Stimulated activated CD4-positive, alpha-beta T cell treated with anti-CD3 and anti-CD28 coated beads, Interleukin-12 subunit alpha, Interleukin-12 subunit beta, amount 100 ng/mL, for 48 hours (primary cell): ENCODE data around the gene OVOL3.
"Not testable (repeated sequence)": the region's sequence is repeated elsewhere in the genome, so short reads cannot be mapped to it uniquely, and the experiment has no call there.

Experiments
- DNase-seq, 3 donors: peaks; one replicate each; pipeline ENCODE4 v3.0.0-alpha.2; 2020; ENCODE audit warnings: low read depth in 2 of 3, low spot score in 1 of 3

Gene OVOL3

DNA sequence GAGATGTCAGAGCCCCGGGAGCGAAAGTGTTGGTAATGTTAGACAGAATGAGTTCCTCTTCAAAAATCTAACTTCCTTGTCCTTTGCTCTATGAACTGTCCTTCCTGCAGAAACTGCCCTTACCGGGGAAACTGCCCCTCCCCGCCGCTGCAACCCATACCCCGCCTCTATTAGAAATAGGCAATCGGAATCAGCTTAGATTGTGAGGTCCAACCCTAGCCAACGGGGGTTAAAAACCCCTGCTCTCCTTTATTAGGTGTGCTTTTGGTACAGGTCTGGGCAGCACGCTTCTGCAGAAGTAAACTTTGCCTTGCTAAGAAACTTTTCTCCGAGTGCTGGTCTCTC, 17.4 kb downstream of the OVOL3 start:
- no peak for DNase-seq

DNA sequence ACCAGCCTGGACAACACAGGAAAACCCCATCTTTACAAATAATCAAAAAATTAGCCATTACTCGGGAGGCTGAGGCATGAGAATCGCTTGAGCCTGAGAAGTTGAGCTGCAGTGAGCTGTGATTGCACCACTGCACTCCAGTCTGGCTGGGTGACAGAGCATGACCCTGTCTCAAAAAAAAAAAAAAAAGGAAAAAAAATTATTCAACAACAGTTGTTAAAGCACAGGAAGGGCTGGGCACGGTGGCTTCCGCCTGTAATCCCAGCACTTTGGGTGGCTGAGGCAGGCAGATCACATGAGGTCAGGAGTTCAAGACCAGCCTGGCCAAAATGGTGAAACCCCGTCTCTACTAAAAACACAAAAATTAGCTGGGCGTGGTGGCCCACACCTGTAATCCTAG, 20.3 kb downstream of the OVOL3 start:
- not testable (repeated sequence) for DNase-seq

DNA sequence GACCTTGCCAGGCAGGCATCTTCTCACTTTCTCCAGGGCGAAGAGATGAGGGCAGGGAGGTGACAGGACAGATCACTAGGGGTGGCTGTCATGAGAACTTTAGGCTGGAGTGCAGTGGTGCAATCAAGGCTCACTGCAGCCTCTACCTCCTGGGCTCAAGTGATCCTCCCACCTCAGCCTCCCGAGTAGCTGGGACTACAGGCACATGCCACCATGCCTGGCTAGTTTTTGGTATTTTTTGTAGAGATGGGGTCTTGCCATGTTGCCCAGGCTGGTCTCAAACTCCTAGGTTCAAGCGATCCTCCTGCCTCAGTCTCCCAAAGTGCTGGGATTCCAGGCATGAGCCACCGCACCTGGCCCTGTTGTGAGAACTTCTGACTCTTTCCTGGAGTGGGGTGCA, 23.9 kb downstream of the OVOL3 start:
- DNase-seq: not testable (repeated sequence)

DNA sequence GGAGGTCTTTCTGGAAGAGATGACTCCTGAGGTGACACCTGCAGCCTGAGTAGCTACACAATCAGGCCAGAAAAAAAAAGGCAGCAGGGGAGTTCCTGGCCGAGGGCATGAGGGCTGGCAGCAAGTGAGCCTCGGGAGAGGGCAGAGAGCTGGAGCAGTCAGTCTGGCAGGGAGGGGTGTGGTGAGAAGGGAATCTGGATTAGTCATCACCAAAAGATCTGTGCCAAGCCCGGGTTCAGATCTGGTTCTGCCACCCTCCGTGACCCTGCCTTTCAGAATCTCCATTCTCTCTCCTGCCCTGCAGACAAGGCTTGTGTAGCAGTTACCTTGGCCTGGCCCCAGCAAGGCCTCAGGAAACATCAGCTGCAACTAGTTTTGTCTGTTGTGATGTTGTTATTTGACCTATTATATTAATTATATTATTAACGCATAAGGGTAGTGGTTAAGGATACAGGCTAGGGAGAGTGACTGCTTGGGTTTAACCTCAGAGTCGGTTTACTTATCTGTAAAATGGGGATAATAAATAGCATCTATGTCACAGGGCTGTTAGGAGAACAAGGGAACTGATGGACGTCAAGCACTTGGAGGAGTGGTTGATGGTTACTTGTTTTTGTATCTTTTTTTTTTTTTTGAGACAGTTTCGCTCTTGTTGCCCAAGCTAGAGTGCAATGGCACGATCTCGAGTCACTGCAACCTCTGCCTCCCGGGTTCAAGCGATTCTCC, 26.2 kb downstream of the OVOL3 start:
- no peak for DNase-seq

DNA sequence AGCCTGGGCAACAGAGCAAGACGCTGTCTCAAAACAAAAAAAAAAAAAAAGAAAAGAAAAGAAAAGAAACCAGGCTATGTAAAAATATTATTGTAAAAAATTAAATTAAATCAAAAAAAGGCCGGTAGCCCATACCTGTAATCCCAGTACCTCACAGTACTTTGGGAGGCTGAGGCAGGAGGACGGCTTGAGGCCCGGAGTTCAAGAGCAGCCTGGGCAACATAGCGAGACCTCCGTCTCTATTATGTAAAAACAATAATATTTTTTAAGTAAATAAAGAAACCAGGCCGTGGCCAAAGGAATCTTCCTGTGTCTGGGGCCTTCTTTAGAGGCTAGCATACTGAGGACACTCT, 28.2 kb downstream of the OVOL3 start:
- DNase-seq: no peak

DNA sequence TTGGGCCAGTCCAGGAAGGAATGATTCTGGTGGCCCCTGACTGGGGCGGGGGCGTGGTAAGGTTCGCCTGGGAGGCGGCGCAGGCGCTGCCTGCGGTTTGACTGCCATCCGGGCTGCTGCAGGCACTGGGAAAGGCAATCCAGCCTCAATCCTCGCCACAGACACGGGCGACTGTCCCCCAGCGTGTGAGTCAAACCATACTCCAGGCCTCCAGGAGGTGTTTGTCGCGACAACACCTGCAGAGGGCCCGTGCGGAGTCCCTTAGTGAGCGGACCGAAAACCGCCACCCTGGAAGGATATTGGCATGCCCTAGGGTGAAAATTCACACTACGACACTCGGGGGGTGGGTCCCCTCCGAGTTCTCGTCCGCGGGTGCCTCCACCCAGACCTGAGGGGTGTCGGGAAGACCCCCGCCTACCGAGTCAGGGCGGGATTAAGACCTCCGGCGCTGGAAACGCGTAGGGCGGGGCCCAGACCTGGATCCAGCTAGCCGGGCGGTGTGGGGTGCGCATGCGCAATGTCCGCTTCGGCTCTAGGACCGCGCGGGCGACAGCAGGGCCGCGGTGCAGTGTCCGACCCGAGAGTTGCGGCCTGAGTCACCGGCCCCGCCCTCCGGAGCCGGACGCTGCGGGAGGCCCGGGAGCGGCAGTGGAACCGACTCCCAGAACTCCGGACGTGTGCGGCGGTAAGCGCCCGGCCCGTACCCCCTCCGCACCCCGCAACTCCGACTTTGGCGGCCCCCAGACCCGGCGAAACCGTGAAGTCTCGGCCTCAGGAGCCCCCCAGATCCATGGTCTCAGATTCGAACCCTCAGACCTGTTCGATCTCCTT, 28.7 kb downstream of the OVOL3 start, which contains the start of gene CAPNS1:
Gene CAPNS1, plus strand, starts transcription at position 594 of the 831 bp plus-strand sequence. CDS start 946 bp downstream, outside the sequence.
- peak; percentile 84 to 91 (median 89) for DNase-seq

DNA sequence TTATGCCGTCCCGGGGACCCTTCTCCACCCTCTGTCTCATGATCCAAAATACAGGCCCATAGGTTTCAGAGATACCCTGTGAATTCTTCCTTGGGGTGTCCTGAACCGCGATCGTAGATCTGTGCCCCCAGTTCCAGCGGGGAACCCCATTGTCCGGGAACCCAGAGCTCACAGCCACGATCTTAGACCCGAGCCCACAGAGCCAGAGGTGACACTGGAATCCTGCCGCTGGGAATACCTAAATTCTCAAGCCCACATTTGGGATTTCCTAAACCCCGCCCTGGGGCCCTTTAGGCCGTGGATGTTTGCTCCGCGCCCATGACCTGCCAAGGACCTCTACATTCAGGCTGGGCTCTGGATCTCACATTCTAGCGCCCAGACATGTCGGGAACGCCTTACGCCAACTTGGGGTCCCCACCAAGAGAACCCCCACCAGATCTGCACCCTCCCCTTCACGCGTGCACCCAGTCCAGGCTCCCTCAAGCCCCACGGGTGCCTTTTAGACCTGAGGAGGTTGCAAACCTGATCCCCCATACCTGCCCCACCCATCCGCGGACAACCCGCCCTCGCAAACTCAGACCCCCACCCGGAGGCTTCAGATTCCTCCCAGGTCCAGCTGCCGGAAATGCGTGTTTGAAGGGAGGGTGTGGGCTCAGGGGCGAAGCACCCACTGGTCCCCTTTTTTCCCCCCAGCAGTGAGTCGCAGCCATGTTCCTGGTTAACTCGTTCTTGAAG, 29.5 kb downstream of the OVOL3 start:
- DNase-seq: peak in 2 of 3 donors; percentile 29 to 33

DNA sequence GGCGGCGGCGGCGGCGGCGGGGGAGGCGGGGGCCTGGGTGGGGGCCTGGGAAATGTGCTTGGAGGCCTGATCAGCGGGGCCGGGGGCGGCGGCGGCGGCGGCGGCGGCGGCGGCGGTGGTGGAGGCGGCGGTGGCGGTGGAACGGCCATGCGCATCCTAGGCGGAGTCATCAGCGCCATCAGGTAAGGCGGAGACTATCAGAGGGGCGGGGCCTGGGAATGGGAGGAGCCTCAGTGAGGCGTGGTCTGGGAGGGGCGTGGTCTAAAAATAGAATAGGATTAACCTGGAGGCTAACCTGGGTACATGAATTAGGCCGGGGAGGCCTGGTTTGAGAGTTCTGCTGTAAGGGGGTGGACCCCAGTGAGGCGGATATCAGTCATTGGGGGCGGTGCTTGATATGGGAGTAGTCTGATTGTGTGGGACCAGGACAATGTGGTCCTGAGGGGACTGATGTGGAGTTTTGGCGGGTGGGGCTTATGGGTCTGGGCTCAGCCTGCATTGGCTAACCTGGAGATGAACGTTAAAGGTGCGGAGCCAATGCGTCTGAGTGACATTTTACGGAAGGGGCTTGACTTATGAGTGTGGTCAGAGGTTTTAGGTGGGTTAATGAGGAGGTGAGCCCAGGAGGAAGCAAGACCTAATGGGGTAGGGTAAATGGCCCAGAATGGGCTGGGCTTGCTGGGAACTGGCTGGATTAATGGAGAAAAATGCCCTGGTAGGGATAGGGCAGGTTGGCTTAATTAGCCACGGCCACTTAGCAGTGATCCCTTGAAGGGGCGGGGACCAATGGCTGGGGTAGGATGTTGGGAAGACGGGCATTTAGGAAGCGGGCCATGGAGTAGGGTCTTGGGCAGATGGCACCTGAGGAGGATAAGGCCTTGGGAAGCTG, 30.3 kb downstream of the OVOL3 start:
- DNase-seq: peak; percentile 80 to 98 (median 92)

DNA sequence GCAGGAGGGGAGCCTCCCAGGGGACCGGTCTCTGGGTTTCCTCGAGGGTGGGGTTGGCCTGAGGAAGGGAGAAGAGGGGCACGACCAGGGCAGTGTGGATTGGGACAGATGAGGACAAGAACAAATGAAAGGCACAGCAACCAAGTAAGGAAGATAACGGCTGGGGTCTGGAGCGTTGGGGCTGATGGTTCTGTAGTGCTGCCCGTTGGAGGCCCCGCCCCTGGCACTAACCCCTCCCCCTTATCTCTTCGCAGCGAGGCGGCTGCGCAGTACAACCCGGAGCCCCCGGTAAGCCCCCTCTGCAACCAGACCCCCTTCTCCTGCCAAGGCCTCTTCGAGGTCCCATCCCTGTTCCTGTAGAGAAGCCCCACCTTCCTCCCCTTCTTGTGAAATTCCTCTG, 31.1 kb downstream of the OVOL3 start:
- DNase-seq: no peak

DNA sequence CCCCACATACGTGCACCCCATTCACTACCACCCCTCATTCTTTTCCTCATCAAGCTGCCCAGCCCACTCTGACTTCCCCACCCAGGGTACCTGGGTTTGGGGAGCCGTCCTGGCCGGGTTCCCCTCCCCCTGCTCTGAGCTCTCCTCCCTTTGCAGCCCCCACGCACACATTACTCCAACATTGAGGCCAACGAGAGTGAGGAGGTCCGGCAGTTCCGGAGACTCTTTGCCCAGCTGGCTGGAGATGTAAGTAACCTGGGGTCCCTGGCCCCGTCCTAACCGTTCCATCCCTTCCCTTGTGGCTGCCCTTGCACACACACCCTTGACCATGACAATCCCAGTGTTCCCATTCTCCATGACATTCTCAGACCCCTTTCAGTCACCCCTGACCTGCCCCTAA, 31.6 kb downstream of the OVOL3 start:
- no peak for DNase-seq

DNA sequence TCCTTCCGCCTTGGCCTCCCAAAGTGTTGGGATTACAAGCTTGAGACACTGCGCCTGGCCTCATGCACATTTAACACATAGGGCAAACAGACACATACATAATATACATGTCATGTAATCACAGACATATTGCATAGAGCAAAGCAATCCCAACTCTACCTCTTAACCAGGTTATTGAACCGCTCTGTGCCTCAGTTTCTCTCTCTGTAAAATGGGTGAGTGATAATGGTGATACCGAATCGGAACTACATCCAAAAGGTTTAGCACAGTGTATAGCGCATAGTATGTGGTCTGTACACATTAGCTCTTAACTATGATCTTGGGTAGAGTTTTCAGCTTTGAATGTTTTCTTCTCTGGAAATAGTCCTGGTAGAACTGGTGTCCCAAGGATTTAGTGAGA, 33.7 kb downstream of the OVOL3 start:
- DNase-seq: no peak

DNA sequence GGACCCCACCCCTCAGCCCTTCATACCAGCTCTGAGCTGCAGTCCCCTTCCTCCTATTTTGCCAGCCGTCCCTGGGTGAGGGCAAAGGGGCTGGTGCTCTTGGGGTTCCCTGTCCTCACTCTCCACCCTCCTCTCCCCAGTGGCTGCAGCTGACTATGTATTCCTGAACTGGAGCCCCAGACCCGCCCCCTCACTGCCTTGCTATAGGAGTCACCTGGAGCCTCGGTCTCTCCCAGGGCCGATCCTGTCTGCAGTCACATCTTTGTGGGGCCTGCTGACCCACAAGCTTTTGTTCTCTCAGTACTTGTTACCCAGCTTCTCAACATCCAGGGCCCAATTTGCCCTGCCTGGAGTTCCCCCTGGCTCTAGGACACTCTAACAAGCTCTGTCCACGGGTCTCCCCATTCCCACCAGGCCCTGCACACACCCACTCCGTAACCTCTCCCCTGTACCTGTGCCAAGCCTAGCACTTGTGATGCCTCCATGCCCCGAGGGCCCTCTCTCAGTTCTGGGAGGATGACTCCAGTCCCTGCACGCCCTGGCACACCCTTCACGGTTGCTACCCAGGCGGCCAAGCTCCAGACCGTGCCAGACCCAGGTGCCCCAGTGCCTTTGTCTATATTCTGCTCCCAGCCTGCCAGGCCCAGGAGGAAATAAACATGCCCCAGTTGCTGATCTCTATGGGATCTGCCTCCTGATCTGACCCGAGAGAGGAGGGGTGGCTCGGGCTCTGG, 38.9 kb downstream of the OVOL3 start:
- DNase-seq: no peak

DNA sequence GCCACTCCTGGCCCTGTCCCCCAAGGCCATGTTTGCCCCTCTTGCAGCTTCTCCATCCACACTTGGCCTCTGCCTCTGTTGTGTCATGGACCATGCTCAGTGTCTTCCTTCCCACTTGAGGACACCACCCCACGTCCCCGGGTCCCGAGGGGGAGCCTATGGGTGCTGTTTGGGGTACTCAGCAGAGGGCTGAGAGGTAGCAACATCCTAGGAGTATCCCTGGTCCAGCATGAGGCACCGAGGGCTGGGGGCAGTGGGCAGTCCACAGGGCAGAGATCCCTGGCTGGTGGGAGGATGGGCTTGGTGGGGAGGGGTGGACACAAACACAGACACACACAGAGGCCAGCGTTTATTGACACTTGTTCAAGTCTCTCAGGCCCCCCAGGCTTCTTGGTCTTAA, 39.6 kb downstream of the OVOL3 start:
- DNase-seq: no peak

DNA sequence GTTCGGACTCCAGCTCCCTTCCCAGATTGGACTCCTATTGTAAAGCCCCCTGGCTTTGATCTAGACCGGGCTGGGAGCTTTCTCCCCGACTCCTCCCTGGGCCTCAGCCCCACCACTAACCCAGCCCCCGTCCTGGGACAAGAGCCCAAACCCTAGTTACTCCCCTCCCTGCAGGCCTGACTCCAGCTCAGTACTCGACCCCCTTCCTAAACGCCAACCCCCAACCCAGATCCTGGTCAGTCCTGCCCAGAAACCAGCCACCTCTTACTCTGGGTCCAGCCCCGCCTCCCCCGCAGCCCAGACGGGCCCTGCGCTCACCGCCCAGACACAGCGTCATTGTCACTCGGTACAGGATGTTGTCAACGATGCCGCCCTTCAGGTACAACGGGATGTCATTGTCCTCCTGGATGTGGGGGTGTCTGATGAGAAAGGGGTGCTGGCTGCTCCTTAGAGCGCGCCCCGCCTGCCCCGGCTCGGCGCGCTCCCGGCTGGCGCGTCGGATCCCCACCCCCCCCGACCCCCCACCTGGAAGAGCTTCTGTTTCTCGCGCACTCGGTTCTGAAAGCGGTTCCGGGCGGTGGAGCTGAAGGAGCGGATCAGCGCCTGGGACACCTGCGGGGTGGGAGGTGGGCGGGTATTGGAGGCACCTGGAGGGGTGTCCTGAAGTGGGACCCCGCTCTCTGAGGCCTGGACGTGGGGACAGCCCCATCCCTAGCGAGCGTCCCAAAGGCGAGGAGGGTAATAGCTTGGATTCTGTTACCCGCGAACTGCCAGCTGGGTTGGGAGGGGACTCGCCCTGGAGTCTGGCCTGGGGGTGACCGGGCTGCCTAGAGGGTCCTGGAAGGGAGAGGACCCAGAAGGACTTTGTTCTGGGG, 40.4 kb downstream of the OVOL3 start:
- DNase-seq: no peak

DNA sequence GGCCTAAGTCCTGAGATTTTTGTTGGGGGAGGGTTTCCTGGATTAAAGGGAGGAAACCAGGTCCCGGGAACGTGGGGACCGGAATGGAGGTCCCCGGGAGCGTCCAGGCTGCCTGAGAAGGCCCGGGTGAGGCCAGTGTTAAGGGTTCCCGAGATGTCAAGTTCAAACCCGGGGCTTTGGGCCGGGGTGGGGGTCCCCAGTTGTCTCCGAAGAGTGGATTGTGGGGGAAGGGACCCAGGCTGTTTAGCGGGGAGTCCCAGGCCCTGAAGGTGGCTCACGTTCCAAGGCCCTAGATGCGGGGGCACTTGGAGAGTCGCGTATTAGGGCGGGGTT, 41.0 kb downstream of the OVOL3 start:
- no peak for DNase-seq

DNA sequence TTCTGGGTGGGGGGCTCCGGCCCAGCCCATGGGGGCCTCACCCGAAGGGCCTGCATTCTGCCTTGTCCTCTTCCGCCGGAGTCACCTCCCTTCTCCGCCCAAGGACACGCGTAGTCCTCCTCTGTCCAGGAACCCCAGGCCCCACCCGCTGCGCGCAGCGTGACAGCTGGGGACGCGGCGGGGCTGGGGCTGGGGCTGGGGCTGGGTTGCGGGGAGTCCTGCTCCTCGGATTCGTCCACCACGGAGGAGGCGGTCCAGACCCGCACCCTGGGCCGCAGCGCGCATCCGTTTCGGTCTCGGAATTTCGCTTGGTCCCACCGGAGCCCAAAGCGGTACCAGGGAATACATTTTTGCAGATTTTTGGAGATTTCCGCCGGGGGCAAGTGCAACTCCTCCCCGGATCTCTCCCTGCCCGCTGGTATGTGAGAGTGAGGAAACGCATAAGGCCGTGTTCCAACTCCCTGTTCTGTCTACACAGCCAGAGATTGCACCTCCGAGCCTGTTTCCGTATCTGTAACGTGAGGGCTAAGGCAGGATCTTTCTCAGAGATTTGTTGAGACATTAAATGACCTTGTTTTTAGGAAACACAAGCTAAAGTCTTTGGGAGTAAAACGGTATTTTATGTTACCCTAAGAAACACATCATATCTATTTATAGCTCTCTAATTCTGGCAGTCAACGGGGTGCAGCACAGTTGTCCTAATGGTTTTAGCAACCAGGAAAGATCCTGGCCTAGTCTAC, 41.6 kb downstream of the OVOL3 start, which contains the start of gene COX7A1:
Gene COX7A1, minus strand, starts transcription at position 96 of the 740 bp plus-strand sequence. Its CDS starts 40 bp downstream, at position 56.
- DNase-seq: no peak

DNA sequence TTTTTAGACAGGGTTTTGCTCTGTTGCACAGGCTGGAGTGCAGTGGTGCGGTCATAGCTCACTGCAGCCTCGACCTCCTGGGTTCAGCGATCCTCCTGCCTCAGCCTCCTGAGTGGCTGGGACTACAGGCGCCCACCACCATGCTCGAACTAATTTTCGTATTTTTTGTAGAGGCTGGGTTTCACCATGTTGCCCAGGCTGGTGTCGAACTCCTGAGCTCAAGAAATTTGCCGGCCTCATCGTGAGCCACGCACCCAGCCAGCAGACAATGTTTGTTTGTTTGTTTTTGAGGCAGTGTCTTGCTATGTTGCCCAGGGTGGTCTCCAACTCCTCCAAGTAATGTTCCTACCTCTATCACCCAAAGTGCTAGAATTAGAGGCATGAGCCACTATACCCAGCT, 42.2 kb downstream of the OVOL3 start:
- DNase-seq: no peak

DNA sequence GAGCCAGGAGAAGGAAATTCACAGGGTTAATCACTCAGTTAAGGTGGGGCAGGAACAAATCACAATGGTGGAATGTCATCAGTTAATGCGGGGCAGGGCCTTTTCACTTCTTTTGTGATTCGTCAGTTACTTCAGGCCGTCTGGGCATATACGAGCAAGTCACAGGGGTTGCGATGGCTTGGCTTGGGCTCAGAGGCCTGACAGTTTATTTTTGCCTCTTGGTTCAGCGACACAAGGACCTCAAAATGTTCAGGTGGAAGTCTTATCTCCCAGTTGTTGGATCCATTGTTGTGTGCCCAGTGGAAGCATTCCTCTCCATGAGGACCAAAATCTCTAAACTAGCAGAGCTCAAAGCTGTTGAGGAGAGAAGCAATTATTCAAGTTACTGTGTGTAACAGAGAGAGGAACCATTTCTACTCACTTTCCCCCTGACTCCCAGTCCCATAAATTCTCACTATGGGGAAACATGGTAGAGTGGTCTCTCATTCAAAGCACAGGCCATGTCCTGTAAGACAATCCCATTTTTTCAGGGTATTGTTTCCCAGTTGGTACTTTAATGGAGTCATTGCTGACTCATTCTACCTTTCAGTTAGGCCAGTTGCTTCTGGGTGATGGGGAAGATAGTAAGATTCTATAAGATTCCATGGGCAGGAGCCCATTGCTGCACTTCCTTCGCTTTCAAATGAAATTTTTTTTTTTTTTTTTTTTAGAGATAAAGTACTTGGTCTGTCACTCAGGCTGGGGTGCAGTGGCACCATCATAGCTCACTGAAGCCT, 50.1 kb downstream of the OVOL3 start:
- no peak for DNase-seq
